GM10266 (cell line): ENCODE data around the gene MIA3.

Experiments
- DNase-seq: peaks from one replicate; pipeline ENCODE4 v3.0.0; 2012; ENCODE audit errors: extremely low spot score
- CTCF ChIP-seq: IDR thresholded peaks from 2 replicates; pipeline ENCODE4 v1.5.1; 2012; ENCODE audit warnings: mild to moderate bottlenecking, low read depth; ENCODE audit not compliant: control insufficient read depth, insufficient read depth; ENCODE audit errors: missing control alignments

MIA3 gene

GRCh38 chr1:222713091-222713961, 95.4 kb downstream of the MIA3 start:
- peak; percentile 82 for DNase-seq
- TF ChIP-seq CTCF, result no peak

GRCh38 chr1:222716393-222716792, 98.5 kb downstream of the MIA3 start:
- no peak for DNase-seq

More at GRCh38 chr1:222716393-222716792, 98.5 kb downstream of the MIA3 start:
- no peak for TF ChIP-seq CTCF
